HG02840 (cell line): ENCODE data around the gene SYNRG.

Experiments used
- ATAC-seq: cut with Tn5 transposase; IDR thresholded peaks from one replicate; pipeline ENCODE4 v1.9.1; 2021; ENCODE audit warnings: mild to moderate bottlenecking, moderate library complexity, moderate number of reproducible peaks; ENCODE audit not compliant: unreplicated experiment, low FRiP score

SYNRG gene

DNA sequence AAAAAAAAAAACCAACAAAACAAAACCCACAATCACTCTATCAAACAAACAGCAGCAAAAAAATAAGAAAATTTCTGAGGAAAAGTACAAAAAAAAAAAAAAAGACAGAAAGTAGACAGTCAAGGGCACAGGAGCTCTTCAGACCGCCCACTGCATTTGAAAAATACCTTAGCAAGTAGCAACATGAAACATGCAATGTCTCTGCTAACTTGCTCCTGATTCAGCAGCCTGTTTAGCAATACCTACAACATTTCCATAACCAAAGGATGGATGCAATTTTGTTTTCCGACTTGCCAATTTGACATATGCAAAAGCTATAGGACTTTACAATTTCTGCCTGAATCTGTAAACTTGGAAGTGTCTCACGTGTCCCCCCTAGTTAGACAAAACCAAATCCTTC is 57.4 kb downstream of the SYNRG start:
- ATAC-seq = no peak

DNA sequence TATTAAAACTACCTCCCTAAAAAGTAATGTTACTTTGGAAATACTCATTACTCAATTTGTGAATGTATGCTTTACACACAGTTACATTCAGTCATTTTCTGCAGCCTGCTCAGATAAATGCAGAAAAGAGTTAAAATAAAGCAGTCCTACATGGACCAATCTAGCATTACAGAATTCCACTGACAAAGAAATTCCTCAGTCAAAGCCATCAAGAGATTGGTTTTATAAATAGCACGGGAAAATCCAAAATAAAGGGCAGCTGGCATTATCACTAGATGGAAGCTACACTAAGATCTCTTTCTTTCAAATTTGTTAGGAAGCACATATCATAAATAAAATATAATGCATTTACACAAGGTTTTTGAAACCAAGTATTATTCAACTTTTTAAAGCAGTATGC is 61.2 kb downstream of the SYNRG start:
- ATAC-seq = no peak

DNA sequence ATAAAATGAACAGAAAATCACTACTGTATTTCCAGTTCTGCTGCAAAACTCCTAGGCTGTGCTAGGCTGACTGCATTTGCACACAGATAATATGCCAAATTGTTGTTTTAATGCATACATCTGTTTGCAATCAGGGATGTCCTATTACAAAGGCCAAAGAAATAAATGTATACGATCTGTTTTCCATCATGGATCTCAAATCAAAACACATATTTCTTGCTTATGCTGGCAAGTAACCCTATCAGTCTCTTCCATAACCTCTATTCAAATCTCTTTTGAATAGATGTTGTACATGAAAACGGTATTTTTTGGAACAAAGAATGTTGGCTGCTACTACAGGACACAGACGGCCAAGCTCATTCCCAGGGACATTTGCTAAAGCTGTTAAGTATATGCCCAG is 62.9 kb downstream of the SYNRG start:
- no peak for ATAC-seq

DNA sequence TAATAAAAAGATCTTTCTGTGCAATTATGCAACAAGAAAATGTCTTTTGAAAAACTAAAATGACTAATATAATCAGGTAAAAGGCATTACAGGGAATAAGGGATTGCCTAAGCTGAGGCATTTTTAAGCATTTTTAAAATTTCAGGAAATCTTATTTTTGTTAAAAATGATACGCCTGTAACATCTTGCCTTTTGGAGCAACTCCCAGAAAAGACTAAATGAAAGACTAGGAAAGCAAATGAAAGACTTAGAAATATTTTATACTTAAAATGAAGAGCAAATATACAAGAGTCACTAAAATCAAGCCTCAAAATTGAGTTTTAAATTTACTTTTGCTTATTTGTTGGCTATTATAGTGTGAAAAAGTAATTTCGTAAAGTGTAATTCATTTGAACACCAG is 63.7 kb downstream of the SYNRG start:
- ATAC-seq = no peak

DNA sequence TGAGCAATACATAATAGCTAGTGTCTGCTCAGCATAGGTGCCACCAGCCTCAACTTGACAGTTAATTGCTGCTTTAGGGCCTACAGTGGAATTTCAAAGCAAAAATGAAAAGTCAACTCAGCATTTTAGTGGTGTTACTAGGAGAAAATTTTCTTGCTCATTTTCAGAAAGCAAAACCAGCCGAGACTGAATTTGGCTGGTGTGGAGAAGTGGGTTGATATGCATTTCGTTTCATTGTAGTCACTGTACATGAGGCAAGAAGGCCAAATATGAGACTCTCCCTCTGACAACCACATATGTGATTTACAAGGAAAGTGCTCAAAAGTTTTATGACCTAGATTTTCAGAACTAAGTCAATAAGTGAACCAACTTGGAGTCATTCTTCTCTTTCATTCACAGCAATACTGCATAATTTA is 65.6 kb downstream of the SYNRG start:
- ATAC-seq = no peak

DNA sequence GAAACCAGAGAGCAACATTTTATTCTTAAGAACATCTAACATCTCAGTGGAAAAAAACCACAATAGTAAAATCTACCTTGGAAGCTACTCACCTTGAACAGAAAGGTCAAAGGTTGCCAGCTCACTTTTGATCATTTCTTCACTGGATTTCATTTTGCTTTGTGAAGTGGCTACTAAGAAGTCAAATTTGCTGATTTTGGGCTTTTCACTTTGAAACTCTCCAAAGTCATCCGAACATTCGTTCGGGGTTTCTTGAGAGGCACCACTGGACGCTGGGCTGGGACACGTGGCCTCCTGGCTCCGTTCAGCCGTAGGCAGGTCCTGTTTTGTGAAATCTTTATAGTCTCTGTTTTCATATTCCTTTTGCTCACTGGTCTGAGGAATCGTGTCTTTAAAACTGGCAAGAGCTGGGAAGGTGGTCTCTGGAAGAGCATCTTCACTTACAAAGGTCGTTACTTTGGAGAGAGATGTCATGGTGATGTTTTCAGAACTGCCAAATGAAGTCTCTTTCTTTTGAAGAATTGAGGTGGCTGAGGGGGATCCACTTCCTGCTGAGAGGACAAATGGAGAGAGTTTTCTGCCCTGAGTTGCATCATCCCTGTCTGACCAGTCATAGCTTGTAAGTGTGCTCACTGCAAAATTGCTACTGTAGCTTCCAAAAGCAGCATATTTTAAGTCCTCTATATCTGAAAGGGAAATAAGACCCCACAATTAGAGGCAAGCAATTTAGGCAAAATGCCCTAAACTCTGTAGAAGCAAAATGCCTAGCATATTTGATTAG is 67.1 kb downstream of the SYNRG start:
- ATAC-seq = no peak

DNA sequence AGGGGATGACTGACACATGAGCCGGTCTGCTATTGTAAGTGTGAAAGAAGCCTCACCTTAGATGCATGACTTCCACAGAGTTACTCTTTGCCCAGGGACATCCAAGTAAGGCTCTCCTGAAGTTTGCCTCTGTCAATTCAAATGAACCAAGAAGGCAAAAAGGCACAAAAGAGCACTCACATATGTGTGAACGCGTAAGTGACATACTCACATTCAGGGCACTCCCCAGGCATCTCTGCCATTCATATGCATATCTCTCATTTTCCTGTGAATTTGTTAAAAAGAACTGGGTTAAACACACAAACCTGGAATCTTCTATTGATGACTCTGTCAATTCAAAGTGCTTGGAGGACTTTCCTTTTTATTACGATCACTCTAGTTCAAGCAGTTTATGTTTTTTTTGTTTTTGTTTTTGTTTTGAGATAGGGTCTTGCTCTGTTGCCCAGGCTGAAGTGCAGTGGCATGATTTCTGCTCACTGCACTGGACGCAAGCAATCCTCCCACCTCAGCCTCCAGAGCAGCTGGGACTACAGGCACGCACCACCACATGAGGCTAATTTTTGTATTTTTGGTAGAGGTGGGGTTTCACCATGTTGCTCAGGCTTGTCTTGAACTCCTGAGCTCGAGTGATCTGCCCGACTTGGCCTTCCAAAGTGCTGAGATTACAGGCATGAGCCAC is 70.1 kb downstream of the SYNRG start:
- no peak for ATAC-seq

DNA sequence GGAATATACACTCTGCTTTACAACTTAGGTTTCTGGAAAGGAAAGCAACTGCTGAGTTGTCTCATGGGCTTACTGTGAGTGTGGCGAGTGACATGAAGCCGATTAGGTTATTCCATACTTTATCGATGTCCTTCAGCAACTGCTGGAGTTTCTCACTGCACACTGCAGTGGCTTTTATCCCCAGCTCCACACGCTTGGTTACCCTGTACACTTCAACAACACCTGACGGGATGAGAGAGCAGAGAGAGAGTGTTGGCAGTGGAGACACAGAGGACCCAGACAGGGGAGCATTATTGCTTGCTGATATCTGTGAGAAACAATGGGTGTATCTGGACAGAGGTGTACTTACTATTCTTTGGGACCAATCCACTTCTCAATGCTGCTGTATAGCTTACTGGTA is 73.3 kb downstream of the SYNRG start:
- ATAC-seq = no peak

DNA sequence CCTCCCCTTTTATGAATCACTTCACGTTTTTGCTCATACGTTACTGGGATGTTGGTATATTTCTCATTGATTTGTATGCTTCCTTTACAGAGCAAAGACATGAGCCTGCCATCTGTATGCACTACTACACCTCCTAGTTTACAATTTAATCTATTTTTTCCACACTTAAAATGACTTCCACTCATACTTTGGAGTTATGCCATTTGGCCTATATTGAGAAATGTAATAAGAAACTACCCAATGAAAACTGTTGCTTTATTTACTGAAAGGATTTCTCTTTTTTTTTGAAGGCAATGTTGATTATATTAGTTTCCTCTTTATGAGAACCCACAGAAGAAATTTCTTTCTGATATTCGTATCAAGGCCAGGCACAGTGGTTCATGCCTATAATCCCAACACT is 76.5 kb downstream of the SYNRG start:
- no peak for ATAC-seq

DNA sequence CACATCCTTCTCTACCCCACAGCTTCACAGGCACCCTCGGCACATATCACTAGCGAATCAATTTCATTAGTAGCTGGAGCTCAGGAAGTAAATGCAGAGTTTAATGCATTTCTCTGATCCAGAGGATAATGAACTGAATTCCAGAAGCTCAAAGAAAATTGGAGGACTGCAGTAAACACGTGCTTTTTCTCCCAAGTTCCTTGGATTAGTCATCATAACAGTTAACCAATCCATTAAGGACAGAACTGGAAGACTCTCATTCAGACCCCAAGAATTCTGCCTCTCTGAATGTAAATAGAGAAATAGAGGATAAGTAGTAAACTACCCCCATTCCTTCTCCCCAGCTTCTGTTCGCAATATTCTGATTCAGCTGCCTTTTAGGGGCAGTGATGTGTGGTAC is 78.8 kb downstream of the SYNRG start:
- ATAC-seq = no peak

DNA sequence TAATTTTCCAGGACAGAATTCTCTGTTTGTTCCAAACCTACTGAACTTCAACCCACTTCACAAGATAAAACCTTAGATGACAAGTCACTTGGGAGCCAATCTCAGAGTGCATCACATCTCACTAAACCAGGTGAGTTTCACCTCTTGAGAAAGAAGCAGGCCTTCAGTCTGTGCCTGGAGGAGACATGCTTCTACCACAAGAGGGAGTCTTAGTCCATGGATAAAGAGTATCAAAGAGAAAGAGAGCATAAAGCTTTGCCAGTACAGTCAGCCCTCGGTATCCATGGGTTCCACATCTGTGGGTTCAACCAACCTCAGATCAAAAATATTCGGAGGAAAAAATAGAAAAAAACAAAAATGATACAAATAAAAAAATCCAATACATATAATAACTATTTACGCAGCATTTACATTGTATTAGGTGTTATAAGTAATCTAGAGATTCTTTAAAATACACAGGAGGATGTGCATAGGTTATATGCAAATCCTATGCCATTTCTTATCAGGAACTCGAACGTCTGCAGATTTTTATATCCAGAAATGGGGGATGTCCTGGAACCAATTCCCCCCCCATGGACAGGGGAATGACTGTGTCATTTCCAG is 81.9 kb downstream of the SYNRG start:
- ATAC-seq = no peak

DNA sequence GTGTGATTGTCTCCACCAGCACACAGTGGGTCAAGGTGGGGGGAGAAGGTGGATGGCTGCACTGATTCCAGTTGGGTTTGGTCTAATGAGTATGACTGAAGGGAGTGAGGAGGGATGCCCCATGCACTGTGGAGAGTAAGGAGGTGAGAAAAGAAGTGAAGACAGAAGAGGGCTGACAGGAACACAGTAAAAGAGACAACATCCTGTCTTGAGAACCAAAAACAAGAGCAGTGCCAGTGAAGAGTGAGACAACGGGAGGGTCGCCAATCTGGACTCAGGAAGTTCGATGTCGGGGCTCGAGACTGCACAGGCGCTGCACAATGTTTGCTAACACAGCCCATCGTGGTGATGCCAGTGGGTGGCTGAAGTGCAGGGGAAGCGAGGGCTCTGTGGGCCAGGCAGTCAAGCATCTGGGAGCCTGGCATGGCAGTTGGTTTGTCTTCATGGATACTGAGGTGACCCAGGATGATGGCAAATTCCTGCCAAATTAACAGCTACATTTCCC is 85.5 kb downstream of the SYNRG start:
- ATAC-seq = no peak

DNA sequence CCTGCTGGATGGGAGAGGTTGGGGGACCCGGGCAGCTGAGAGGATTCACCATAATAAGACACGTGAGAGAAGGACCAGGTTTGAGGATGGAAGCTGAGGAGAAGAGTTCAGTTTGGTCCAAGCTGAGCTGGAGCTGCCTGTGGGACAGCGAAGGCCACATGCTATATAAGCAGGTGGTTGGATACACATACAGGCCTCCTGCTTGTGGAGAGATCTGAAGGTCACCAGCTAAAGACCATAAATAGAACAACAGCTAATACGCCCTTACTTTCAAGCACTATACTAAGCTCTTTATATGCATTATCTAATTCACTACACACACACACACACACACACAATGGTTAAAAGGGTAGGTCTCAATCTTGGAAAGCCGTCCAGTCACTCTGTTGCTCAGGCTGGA is 87.4 kb downstream of the SYNRG start:
- ATAC-seq = no peak

DNA sequence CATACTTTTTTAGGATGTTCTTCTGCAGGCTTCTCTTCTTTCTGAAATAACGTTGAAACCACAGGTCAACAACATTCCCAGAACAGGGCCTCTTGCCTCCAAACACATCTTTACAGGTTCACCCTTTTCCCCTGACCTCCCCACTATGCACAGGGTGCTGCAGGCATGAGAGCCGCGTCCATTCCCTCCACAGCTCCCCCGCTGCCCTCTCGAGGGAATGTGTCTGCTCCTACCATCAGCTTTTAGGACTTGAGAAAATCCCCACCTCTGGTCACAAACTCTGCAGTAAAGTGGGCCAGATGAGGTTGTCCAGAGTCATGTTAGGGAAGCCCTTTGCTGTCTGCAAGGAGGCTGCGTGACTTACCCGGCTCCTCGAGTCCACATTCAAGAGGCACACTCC is 89.0 kb downstream of the SYNRG start:
- no peak for ATAC-seq

DNA sequence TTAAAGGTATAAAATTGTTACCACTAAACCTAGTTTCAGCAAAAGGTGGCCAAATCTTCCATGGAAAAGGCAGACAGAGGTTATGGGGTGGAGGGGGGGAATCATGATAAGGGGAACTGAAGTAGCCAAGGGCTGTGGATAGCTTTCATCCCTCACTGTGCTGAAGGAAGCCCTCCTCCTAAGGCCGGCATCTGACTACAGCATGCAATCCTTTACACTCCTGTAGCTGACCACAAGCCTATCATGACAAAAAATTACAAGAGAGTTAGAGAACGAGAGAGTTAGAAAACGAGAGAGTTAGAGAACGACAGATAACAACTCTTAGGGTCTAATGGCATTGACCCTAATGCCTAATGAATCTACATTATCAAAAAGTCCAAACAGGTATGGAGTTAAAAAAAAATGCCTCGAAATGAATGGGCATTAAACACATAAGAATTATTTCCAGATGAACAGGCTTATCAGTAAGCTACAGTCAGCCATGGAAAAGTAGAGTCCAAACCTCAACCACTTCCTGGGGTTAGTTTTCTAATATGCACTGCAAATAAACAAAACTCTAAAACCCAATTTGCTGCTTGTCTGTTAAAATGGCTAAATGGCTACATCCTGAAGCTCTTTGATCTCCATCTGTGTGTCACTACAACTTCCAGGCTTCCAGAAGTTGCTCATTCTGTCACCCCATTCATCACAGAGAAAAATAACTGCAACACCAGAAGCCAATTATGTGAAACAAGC is 89.8 kb downstream of the SYNRG start:
- ATAC-seq = no peak

DNA sequence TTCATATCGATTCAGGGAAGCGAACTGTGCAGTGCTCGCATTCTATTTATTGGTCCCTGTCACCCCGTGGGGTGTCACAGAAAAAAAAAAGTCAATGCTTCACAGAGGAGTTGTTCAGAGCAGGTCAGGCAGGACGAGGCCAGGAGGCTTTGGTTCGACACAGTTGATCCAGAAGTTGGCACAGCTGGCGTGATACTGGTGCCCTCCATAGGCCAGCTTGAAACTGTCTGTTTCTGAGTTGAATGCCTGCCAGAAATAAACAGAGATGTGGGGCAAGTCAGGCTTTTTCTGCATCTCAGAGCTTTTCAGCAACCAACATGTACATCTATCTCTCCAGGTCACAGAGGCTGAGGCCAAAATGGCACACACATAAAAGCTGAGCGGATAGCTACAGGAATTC is 90.4 kb downstream of the SYNRG start:
- ATAC-seq = no peak

DNA sequence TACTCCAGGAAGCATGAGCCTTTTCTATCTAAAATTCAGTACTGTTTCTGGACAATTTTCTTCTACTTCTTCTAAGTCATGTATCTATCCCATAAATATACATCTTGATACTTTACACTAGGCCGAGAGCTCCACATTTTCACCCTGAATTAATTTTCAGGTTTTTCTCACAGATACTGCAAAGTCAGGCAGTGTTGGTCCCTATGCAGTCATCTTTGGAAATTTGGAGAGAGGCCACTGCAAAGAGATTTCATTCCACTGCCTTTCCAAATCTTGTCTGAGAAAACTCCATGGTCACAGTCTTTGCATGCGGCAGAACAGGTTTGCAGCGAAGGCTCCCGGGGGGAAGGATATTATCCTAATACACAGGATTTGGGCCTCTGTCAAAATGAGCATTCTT is 91.3 kb downstream of the SYNRG start:
- no peak for ATAC-seq

DNA sequence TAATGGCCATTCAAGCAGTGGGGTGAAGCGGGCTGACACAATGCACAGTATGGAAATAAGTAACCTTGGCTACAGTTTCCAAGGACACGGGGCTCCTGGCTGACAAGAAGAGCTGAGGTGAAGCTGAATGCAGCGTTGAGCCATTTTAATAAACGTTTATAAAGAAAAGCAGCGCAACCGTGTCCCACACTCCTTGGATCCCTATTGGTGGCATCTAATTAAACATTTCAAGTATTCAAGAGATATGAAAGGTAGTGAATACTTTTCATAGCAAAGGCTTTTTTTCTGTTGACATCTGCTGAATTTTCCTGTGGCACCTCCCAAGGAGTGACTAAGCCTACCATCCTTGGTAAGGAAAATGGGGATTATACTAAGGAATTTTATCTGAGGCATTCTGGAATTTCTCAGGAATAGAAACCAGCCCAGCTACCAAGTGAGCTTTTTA is 93.1 kb downstream of the SYNRG start:
- no peak for ATAC-seq

DNA sequence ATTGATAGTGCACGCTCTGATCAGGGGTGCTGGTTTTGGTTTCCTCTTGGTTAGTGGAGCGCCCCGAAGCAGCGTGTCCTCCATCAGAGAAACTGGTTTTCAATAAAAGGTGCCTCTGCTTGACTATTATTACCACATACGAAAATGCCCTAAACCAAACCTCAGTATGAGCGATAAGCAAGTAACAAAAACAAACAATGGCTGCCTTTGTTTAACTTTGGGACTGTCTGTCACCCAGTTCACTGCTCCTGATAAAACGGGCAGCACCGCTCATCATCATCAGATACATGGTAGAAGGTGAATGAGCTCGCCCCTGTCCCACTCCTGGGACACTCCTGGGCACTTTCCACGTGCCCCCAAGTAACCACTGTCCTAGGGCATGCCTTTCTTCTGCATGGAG is 95.5 kb downstream of the SYNRG start:
- ATAC-seq = no peak

DNA sequence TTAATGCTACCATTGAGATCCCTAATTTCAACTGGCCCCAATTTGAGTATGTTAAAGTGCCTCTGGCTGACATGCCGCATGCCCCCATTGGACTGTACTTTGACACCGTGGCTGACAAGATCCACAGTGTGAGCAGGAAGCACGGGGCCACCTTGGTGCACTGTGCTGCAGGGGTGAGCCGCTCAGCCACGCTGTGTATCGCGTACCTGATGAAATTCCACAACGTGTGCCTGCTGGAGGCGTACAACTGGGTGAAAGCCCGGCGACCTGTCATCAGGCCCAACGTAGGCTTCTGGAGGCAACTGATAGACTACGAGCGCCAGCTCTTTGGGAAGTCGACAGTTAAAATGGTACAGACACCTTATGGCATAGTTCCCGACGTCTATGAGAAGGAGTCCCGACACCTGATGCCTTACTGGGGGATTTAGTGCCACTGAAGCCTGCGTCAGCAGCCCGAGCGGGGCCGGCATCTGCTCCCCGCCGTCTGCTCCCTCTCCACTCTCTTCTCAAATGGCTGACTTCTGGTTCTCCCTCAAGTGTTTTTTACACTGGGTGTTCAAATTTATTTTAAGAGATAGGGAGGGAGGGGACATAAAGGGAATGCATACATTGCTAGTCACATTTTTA is 96.7 kb downstream of the SYNRG start:
- no peak for ATAC-seq
